GM10266 (cell line): ENCODE data around the gene TGFBR3L.
A peak's percentile ranks its signal among the peaks of the same experiment; 100 is the strongest.
"Not testable (repeated sequence)": the region's sequence is repeated elsewhere in the genome, so short reads cannot be mapped to it uniquely, and the experiment has no call there.

Experiments
- DNase-seq: peaks from one replicate; pipeline ENCODE4 v3.0.0; 2012; ENCODE audit errors: extremely low spot score
- CTCF ChIP-seq: IDR thresholded peaks from 2 replicates; pipeline ENCODE4 v1.5.1; 2012; ENCODE audit warnings: mild to moderate bottlenecking, low read depth; ENCODE audit not compliant: control insufficient read depth, insufficient read depth; ENCODE audit errors: missing control alignments

TGFBR3L gene

GRCh38 chr19:7916103-7916954 is 1.7 kb downstream of the TGFBR3L start:
- TF ChIP-seq CTCF = no peak
- DNase-seq = peak; percentile 68

- no peak for DNase-seq
These were observed 2.3 kb downstream of the TGFBR3L start for GRCh38 chr19:7916955-7917266.

GRCh38 chr19:7917267-7918061 is 2.8 kb downstream of the TGFBR3L start:
- peak; percentile 84 for DNase-seq
- peak; percentile 60 for TF ChIP-seq CTCF

More at GRCh38 chr19:7916955-7917266, 2.3 kb downstream of the TGFBR3L start:
- no peak for TF ChIP-seq CTCF

DNA sequence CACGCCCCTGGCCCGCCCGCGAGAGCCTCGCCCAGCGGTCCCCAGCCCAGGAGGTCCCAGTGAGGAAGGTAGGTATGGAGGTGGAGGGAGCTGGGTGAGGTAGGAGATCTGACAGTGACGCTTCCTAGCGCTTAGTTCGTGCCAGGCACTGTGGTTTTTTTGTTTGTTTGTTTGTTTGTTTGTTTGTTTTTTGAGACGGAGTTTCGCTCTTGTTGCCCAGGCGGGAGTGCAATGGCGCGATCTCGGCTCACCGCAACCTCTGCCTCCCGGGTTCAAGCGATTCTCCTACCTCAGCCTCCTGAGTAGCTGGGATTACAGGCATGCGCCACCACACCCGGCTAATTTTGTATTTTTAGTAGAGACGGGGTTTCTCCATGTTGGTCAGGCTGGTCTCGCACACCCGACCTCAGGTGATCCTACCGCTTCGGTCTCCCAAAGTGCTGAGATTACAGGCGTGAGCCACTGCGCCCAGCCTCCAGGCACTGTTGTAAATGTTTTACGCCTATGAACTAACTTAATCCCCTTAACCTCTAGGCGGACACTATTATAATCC is 3.5 kb downstream of the TGFBR3L start:
- not testable (repeated sequence) for DNase-seq

DNA sequence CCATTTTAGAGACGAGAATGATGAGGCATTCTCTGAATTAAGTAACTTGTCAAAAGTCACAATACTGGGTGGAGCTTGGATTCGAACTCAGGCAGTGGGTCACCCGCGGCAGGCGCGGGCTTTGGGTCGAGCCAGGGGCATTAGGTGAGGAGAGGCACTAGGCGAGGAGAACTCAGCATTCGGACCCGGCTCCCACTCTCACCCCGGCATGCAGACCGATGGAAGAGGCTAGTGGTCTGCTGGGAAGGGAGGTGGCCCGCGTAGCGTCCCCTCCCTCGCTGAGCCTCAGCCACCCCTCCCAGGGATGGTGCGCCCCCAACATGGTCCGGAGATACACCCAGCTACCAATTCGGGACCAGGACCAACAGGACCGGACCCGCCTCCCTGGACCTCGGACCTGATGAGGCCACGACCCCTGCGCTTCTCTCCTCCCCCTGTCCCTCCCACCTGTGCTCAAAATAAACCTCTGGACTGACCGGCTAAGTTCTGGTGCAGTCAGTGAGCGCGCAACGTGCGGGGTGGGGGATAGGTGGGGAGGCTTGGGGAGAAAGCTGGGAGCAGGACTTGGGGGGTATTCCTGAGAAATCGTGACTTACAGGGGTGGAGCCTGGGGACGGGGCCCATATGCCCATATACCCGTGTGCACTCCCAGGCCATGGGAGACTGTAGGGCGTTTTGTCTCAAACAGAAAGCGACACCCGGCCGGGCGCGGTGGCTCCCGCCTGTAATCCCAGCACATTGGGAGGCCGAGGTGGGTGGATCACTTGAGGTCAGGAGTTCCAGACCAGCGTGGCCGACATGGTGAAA is 4.2 kb downstream of the TGFBR3L start:
- no peak for TF ChIP-seq CTCF
- DNase-seq = no peak

GRCh38 chr19:7919610-7920518 is 5.2 kb downstream of the TGFBR3L start, which contains the start of gene SNAPC2:
SNAPC2 (plus strand) TSS chr19:7920338; CDS start chr19:7920367, 29 bp downstream.
- no peak for TF ChIP-seq CTCF
- peak; percentile 95 for DNase-seq
